ENCODE results near the gene SREBF2.

SREBF2 gene

DNA sequence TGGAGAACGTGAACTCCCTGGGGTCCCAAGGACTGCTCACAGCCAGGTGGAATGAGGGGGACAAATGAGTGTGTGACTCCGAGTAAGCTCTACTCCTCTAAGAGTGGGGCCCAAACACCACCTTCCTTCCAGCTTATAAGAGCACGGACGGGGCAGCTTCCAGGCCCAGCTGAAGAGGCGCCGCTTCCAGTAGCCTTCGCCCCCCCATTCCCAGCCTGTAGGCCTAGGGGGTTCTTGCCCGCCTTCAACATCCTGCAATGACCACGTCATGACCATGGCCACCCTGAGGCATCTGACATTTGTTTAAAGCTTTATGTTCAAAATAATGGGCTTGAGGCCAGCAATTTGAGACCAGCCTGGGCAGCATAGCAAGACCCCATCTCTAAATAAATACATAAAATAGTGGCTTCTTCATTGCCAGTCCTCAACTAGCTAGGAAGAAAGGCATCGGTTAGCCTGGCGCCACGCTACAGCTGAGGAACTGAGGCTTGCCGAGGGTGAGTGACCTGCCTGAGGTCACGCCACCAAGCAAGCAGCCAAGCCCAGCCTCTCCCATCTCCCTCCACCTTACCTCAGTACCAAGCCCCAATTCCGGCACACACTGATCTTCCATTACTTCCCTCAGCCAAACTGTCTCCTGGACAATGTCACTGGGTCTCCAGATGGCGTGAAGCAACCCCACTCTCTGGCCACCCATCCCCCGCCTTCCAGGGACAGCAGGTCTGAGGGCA, 101.5 kb downstream of the SREBF2 start:
- Histone ChIP-seq H3K9me3 (ENCODE audit: low read length) (no peaks in the 10 kb centered on the region), H3K9me2 (ENCODE audit: low read depth, low read length) (no peaks in the 10 kb centered on the region), H3K36me3 (ENCODE audit: insufficient read depth, low read length) (peaks cover 17% of the 10 kb centered on the region; the same call in 1 of the 2 replicates), H2AFZ (ENCODE audit: low read length) (no peak overlapping the region), H3K27me3 (ENCODE audit: insufficient read depth, low read length) (no peaks in the 10 kb centered on the region), H3K4me1 (ENCODE audit: insufficient read depth, low read length, severe bottlenecking) (peaks cover 85% of the 10 kb centered on the region), H3K79me2 (ENCODE audit: insufficient read depth, low read length) (no peaks in the 10 kb centered on the region), H3F3A (ENCODE audit: insufficient read depth, low read length) (peaks cover 8% of the 10 kb centered on the region; the same call in 1 of the 2 replicates), H4K20me1 (ENCODE audit: insufficient read depth, low read length) (no peaks in the 10 kb centered on the region), H3K4me3 (ENCODE audit: low read depth, low read length, poor library complexity, severe bottlenecking) (no peak overlapping the region), H3K4me2 (ENCODE audit: low read length) (peak overlapping the region; percentile 1; the same call in 1 of the 2 replicates), H3K9ac (ENCODE audit: low read length) (peak overlapping the region; percentile 50; the same call in 1 of the 2 replicates), H3K27ac (ENCODE audit: low read depth, low read length, poor library complexity, severe bottlenecking) (peak overlapping the region; percentile 96)
- TF ChIP-seq EZH2 (IDR thresholded peaks at IDR 0.05; ENCODE audit: borderline replicate concordance, low read length): no peak
- no peak for TF ChIP-seq CTCF (IDR thresholded peaks at IDR 0.05; ENCODE audit: low read length)

- Histone ChIP-seq H3K9me3 (ENCODE audit: low read length) (no peaks in the 10 kb centered on the region), H3K9me2 (ENCODE audit: low read depth, low read length) (no peaks in the 10 kb centered on the region), H3F3A (ENCODE audit: insufficient read depth, low read length) (peaks cover 8% of the 10 kb centered on the region; the same call in 1 of the 2 replicates), H3K4me2 (ENCODE audit: low read length) (no peak overlapping the region), H3K27ac (ENCODE audit: low read depth, low read length, poor library complexity, severe bottlenecking) (peak overlapping the region; percentile 96), H3K27me3 (ENCODE audit: insufficient read depth, low read length) (no peaks in the 10 kb centered on the region), H3K9ac (ENCODE audit: low read length) (peak overlapping the region; percentile 50), H3K4me1 (ENCODE audit: insufficient read depth, low read length, severe bottlenecking) (peaks cover 88% of the 10 kb centered on the region), H3K79me2 (ENCODE audit: insufficient read depth, low read length) (no peaks in the 10 kb centered on the region), H3K4me3 (ENCODE audit: low read depth, low read length, poor library complexity, severe bottlenecking) (no peak overlapping the region), H2AFZ (ENCODE audit: low read length) (no peak overlapping the region), H4K20me1 (ENCODE audit: insufficient read depth, low read length) (no peaks in the 10 kb centered on the region), H3K36me3 (ENCODE audit: insufficient read depth, low read length) (peaks cover 17% of the 10 kb centered on the region; the same call in 1 of the 2 replicates)
- TF ChIP-seq EZH2 (IDR thresholded peaks at IDR 0.05; ENCODE audit: borderline replicate concordance, low read length) (no peak), CTCF (IDR thresholded peaks at IDR 0.05; ENCODE audit: low read length) (no peak)
Observed at GRCh38 chr22:41935015-41935351, 102.1 kb downstream of the SREBF2 start.

- H4K20me1 ChIP-seq (ENCODE audit: insufficient read depth, low read length): no peaks in the 10 kb centered on the region
- no peak overlapping the region for H3K4me3 ChIP-seq (ENCODE audit: low read depth, low read length, poor library complexity, severe bottlenecking)
- H3K9me2 ChIP-seq (ENCODE audit: low read depth, low read length): no peaks in the 10 kb centered on the region
- no peaks in the 10 kb centered on the region for H3K9me3 ChIP-seq (ENCODE audit: low read length)
- H3K4me2 ChIP-seq (ENCODE audit: low read length): peak overlapping the region; percentile 12; the same call in 1 of the 2 replicates
- H3K27me3 ChIP-seq (ENCODE audit: insufficient read depth, low read length): no peaks in the 10 kb centered on the region
- peaks cover 18% of the 10 kb centered on the region; the same call in 1 of the 2 replicates for H3K36me3 ChIP-seq (ENCODE audit: insufficient read depth, low read length)
- H3F3A ChIP-seq (ENCODE audit: insufficient read depth, low read length): peaks cover 8% of the 10 kb centered on the region; the same call in 1 of the 2 replicates
- no peaks in the 10 kb centered on the region for H3K79me2 ChIP-seq (ENCODE audit: insufficient read depth, low read length)
- TF ChIP-seq EZH2 (IDR thresholded peaks at IDR 0.05; ENCODE audit: borderline replicate concordance, low read length) (no peak), CTCF (IDR thresholded peaks at IDR 0.05; ENCODE audit: low read length) (no peak)
- H3K9ac ChIP-seq (ENCODE audit: low read length): peak overlapping the region; percentile 50
- peak overlapping the region; percentile 96 for H3K27ac ChIP-seq (ENCODE audit: low read depth, low read length, poor library complexity, severe bottlenecking)
- H3K4me1 ChIP-seq (ENCODE audit: insufficient read depth, low read length, severe bottlenecking): peaks cover 93% of the 10 kb centered on the region
- no peak overlapping the region for H2AFZ ChIP-seq (ENCODE audit: low read length)
Observed at GRCh38 chr22:41935509-41935908, 102.6 kb downstream of the SREBF2 start.
